Psoas muscle (tissue), 8 donors: ENCODE data around the gene BTD. TPM values are rescaled to one million over a fixed set of nuclear protein-coding genes. Genes with fewer than 3 reads are reported as not detected.

Source experiments
- ATAC-seq, 4 donors: fragments of 200-7000 bp; cut with Tn5 transposase; one replicate each; pipeline ENCODE4 v1.9.1; 2020; ENCODE audit warnings: moderate library complexity in 3 of 4, mild to moderate bottlenecking in 2 of 4
- DNase-seq, 2 donors: peaks; one replicate each; pipeline ENCODE4 v3.0.0-alpha.2; 2020
- H3K27ac ChIP-seq: fragments of 200-600 bp; one replicate; pipeline ENCODE4 v1.8.0; 2022
- H3K27me3 ChIP-seq, 3 donors: fragments of 200-600 bp in 1 of 3; one replicate each; pipeline versions ENCODE4 v1.6.1 to v1.8.0; 2013 to 2022; ENCODE audit warnings: low read length in 2 of 3, mild to moderate bottlenecking in 2 of 3, moderate library complexity in 1 of 3; ENCODE audit not compliant: insufficient read depth in 3 of 3
- H3K36me3 ChIP-seq, 2 donors: fragments of 200-600 bp in 1 of 2; one replicate each; pipeline versions ENCODE4 v1.6.1 to v1.8.0; 2013 to 2022; ENCODE audit warnings: low read depth in 1 of 2, mild to moderate bottlenecking in 1 of 2, moderate library complexity in 1 of 2; ENCODE audit not compliant: insufficient read depth in 1 of 2
- H3K4me1 ChIP-seq: fragments of 200-600 bp; one replicate; pipeline ENCODE4 v1.8.0; 2022
- H3K4me3 ChIP-seq: fragments of 200-600 bp; one replicate; pipeline ENCODE4 v1.8.0; 2022; ENCODE audit warnings: mild to moderate bottlenecking
- H3K9me3 ChIP-seq: fragments of 200-600 bp; one replicate; pipeline ENCODE4 v1.8.0; 2022
- CTCF ChIP-seq: fragments of 200-600 bp; IDR thresholded peaks from one replicate; pipeline ENCODE4 v1.8.0; 2022; ENCODE audit warnings: antibody characterized with exemption
- WGBS, 3 donors: extraction: QIAGEN DNeasy Blood & Tissue Kit; methylation state at CpG; one replicate each; pipeline versions ENCODE4 v1.1.6 to v1.1.7; 2013; 5-methylcytosine and 5-hydroxymethylcytosine counted together
- intact Hi-C, 2 donors: fragments of 100-400 bp; cut with DNase I; formaldehyde crosslinking; loops; one replicate each; pipeline versions ENCODE4 v1.11.0 to v1.14.2; 2022
- polyA plus RNA-seq, 3 donors: library from polyadenylated mRNA; stranded (reverse); fragments of 200-250 nt; gene quantifications; one replicate each; pipeline ENCODE4 v1.2.3, GENCODE V29; 2013
- total RNA-seq, 4 donors: library from RNA; stranded (reverse); fragmentation: NEBNext Ultra II Directional in 2 of 4; extraction: Animal tissue kit (Norgen Biotek cat#: 25700) in 2 of 4; gene quantifications; one replicate each; pipeline versions ENCODE4 v1.2.1 to v1.2.4, GENCODE V29; 2021 to 2023
- donor health status: healthy with polysubstance abuse.
- donor health status: DM: no; HTN: no; CAD: no; lungs with moderate emphysema.
- donor health status: Bipolar disorder and iron deficiency.
- donor health status: healthy.
- donor health status: DM: yes; HTN: yes; CAD: no.
- donor health status: DM: no; HTN: no; CAD: no.
- donor health status: DM: no; HTN: no; CAD: no.
- donor health status: DM: yes; HTN: yes; CAD: no.

Gene BTD
- total and polyA plus RNA-seq, 7 donors, result 6.3 to 15.2 (median 9.8) TPM

DNA sequence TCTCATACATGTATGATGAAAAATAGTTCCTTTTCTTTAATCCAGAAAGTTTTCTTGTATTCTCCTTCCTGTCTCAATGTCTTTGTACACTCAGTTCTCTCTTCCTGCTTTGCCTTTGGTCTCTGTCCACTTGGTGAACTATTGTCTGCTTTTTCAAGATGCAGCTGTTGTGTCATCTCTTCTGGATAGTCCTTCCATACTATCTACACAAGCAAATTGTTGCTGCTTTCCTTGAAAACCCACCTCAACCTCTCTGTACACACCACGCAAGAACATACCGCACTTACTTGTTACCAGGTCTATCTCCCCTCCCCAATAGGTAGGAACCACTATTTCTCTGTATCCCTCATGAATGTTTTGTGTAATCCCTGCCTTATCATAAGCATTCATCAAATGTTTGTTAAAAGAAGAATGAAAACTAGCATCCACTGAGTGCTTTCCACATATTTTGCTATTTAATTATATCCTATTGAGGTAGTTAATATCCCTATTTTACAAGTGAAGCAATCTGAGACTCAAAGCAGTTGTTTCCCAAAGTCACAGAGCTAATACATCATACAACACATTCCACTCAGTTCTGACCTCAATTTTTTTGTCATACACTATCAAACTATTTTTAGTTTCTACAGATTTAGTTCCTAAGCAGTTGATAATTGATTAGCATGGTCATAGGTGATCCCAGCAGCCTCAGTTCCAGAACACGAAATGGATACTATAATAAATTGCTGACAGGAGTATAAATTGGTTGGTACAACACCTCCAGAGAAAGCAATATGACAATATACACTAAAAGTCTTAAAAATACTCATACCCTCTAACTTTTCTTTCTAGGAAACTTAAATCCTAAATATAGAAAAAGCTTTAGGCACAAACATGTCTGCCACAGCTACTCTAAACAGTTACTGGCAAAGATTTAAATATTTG, 19.8 kb upstream of the BTD start:
- Histone ChIP-seq H3K4me1 (no peaks in the 10 kb centered on the region), H3K27me3 (no peaks in the 10 kb centered on the region), H3K4me3 (no peak overlapping the region), H3K27ac (no peak overlapping the region), H3K36me3 (peaks cover 2 to 94% of the 10 kb centered on the region in 2 donors), H3K9me3 (no peaks in the 10 kb centered on the region)
- DNase-seq (no peak), ATAC-seq (no peak)
- WGBS, 3 donors, result 89 to 94% (median 91%) methylated on average over 3 of the region's 3 CpGs
- TF ChIP-seq CTCF, result no peak
- intact Hi-C loops, result loop anchor here in 1 of 2 donors (5.0 kb wide), 1 partner anchor 349 kb away; no protein-coding TSS in a partner anchor

DNA sequence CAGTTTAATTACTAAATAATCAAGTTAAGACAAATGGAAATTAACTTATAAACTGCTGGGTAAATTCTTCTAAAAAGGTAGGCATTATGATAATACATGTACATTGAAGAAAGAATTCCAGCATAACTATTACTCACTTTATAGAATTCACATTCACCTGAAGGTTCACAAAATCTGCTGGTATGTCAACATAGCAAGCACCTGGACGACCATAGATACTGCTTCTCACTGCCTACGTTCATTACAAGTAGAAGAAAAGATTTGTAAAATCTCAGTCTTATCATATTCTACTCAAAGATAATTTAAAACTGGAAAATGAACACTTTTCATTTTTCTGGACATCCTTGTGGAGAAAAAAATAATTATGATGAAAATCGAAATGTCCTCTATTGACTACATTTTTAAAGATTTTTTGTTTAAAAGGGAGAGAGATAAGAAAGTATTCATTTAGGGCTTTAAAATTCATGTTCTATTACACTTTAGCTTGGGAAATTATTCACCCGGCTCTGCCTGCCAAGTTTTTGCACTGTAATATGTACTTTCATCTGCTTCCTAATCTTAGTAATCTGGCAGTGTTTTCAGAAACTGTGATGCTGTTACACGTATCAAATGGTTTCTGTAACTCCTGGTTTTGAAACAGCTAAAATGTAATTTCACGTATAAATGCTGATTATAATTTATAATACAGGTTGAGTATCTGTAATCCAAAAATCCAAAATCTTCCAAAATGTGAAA, 16.3 kb upstream of the BTD start:
- ATAC-seq (no peak), DNase-seq (no peak)
- Histone ChIP-seq H3K27ac (no peak overlapping the region), H3K36me3 (peaks cover 0 to 98% of the 10 kb centered on the region in 2 donors), H3K4me1 (no peaks in the 10 kb centered on the region), H3K27me3 (no peaks in the 10 kb centered on the region), H3K9me3 (no peaks in the 10 kb centered on the region), H3K4me3 (no peak overlapping the region)
- no peak for TF ChIP-seq CTCF
- intact Hi-C loops, result no loop called here
- 71 to 83% (median 76%) methylated on average over 6 of the region's 6 CpGs for WGBS, 3 donors

- Histone ChIP-seq H3K4me1 (no peaks in the 10 kb centered on the region), H3K9me3 (no peaks in the 10 kb centered on the region), H3K4me3 (no peak overlapping the region), H3K36me3 (peaks cover 0 to 75% of the 10 kb centered on the region in 2 donors), H3K27me3 (no peaks in the 10 kb centered on the region), H3K27ac (no peak overlapping the region)
- DNase-seq (no peak), ATAC-seq (no peak)
- WGBS, 3 donors, result 84 to 94% (median 87%) methylated on average over 3 of the region's 3 CpGs
- intact Hi-C loops, result no loop called here
- TF ChIP-seq CTCF, result no peak
Observed at GRCh38 chr3:15591242-15591641, 10.3 kb upstream of the BTD start.

DNA sequence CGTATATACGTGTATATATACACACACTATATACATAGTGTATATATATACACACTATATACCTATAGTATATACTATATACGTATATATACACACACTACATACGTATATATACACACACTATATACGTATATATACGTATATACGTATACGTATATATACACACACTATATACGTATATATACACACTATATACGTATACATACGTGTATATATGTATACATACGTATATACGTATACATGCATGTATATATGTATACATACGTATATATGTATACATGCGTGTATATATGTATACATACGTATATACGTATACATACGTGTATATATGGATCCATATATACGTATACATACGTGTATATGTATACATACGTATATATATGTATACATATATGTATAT, 9.6 kb upstream of the BTD start:
- Histone ChIP-seq H3K36me3 (peaks cover 0 to 75% of the 10 kb centered on the region in 2 donors), H3K9me3 (no peaks in the 10 kb centered on the region), H3K27ac (no peak overlapping the region), H3K4me3 (no peak overlapping the region), H3K4me1 (no peaks in the 10 kb centered on the region), H3K27me3 (no peaks in the 10 kb centered on the region)
- intact Hi-C loops, result no loop called here
- no peak for TF ChIP-seq CTCF
- ATAC-seq (no peak), DNase-seq (no peak)
- WGBS, 3 donors, result 85 to 91% (median 89%) methylated on average over 21 of the region's 21 CpGs
